Fibroblast of skin of left quadriceps (primary cell): Measurements from ENCODE around the gene ADGRF1.
"Not testable (repeated sequence)": the region's sequence is repeated elsewhere in the genome, so short reads cannot be mapped to it uniquely, and the experiment has no call there.

Experiments used
- DNase-seq, 2 experiments: peaks; one replicate each; pipeline ENCODE4 v3.0.0-alpha.2; 2013; ENCODE audit warnings: low read depth in 2 of 2

Gene ADGRF1

GRCh38 chr6:47061309-47062300, 19.5 kb upstream of the ADGRF1 start:
- no peak for DNase-seq

GRCh38 chr6:47059216-47059885, 17.2 kb upstream of the ADGRF1 start:
- no peak for DNase-seq

DNA sequence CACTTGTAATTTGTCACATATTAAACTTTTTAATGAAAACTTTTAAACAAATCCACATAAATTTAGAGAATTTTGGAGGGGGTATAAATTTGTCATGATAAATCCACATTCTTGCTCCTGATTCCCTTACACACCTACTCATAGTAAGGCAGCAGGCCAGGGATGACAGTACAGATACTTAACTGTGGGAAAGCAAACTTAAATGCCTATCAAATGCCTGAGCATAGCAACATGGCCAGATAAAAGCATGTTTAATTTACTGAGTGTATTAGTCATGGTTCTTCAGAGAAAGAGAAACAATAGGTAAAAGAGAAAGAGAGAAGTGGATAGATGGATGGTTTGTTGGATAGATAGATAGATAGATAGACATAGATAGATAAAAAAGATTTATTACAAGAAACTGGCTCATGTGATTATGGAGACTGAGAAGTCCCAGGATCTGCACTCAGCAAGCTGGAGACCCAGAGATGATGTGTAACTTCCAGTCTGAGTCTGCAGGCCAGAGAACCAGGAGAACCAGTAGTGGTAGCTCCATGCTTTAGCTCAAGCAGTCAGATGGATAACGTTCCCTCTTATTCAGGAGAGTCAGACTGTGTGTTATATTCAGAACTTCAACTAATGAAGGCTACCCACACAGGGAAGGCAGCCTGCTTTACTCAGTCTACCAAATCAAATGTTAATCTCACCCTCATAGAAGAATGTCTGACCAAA, 15.9 kb upstream of the ADGRF1 start:
- no peak for DNase-seq

- DNase-seq, result no peak
Observed at GRCh38 chr6:47056832-47057231, 14.7 kb upstream of the ADGRF1 start.

DNA sequence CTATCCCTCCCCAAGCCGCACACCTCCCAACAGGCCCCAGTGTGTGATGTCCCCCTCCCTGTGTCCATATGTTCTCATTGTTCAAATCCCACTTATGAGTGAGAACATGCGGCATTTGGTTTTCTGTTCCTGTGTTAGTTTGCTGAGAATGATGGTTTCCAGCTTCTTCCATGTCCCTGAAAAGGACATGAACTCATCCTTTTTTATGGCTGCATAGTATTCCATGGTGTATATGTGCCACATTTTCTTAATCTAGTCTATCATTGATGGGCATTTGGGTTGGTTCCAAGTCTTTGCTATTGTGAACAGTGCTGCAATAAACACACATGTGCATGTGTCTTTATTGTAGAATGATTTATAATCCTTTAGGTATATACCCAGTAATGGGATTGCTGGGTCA, 12.2 kb upstream of the ADGRF1 start:
- not testable (repeated sequence) for DNase-seq

GRCh38 chr6:47048638-47049037, 6.5 kb upstream of the ADGRF1 start:
- DNase-seq, result no peak

DNA sequence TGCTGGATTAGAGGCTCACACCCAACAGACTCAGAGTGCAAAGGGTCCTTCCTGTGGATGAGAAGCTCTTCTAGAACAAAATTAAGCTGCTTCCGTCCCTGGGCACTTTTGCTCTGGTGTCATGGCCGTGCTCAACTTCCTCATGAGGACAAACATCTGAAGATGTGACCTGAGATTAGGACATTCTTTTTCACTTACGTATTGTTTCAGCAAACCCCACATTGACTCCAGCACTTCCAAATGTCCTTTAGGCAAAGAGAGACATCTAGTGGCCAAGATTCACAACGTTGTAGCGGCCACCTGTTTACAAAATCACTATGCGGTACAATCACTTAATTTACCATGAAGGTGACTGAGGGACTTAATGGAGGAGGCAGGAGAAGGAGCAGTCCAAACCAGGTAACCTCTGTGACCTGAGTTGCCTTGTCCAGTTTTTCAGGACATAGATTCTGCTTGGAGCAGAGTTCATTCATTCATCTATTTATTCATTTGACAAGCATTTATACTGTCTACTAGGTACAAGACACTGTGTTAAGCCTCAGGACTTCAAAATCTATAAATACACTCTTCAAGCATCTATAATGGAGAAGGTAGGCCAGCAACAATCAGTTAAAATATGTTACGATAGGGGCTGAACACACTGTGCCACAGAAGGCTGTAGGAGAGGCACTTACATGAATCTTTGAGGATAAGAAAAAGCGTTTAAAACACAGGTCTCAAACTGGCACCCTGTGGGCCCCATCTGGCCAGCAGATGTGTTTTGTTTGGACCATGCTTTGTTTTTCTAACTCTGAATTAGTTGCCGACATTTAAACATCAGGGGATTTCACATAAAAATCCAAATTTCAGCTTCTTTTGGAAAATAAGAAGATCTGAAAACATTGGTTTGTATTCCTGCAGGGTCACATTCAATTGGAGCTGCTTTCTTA, 5.6 kb upstream of the ADGRF1 start:
- peak; percentile 31 to 33 for DNase-seq

DNA sequence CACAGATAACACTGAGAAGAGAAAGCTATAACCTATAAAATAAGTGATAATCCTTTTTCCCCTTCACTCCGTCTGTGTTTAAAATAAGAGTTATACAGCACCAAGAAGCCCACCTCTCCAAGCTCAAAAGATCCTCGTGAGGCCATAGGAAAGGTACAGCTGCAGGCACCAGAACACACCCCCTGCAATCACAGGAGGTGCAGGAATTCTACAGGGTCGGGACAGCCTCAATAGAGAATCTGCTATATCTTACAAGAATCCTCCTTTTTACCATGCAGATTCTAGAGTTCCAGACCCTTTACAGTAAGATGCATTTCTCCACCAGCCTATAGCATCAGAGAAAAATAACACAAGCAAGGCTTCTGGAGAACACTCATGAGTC, 5.0 kb upstream of the ADGRF1 start:
- no peak for DNase-seq

DNA sequence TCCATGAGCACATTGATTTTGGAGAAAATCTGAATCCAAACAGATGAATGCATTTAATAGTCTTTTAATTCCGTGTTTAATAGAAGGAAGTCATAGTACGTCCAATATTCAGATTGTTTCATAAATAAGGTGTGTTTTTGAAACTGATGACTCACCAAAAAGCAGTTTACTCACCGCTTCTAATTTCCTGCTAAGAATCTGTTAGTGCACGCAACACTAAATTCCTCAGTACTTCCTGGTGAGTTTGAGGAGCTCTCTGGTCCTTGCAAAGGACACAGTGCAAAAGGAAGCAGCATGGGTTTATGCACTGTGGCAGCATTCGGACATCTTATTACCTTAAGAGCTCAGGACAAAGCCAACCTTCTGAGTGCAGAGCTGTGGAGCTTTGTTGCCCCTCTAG, 2.3 kb upstream of the ADGRF1 start:
- DNase-seq, result no peak

DNA sequence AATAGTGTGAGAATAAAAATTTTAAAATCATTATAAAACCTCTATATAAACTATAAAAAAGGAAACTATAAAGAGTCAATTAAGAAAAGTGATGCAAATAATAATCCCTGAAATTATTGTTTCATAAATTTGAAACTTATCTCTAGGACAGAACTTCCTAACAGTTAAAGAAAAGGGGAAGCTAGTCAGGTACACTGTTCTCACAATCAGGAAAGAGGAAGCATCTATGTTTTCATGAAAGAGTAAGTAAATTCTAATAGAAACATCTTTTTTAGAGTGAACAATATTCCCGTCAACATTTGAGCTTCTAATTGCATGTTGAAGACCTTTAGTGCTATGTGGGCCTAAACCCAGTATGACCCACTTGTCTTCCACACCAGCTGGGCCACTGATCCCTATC, 1.2 kb upstream of the ADGRF1 start:
- no peak for DNase-seq

- DNase-seq, result no peak
Observed at GRCh38 chr6:47041741-47042140, 391 bp downstream of the ADGRF1 start.

DNA sequence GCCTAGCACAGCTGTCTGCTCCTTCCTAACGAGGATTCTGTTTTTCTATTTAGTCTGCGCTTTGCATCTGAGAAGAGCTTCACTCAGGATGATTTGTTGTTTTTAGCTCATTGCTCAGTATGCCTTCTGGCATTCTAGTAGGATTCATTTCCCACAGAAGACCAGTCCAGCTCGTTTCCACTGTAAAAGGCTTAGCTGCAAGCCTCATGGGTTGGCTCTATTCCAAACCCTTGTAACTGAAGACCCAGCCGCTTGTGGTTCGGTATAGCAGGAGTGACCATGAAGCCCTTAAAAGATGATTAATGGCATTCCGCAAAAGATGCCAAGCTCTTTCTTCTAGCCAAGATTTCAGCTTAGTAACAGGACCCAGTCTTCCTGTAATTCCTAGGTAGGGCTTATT, 7.2 kb downstream of the ADGRF1 start:
- peak; percentile 37 to 42 for DNase-seq

- no peak for DNase-seq
Observed at GRCh38 chr6:47034421-47034820, 7.7 kb downstream of the ADGRF1 start.

- DNase-seq, result no peak
Observed at GRCh38 chr6:47032974-47033765, 9.0 kb downstream of the ADGRF1 start.

- no peak for DNase-seq
Observed at GRCh38 chr6:47031656-47032055, 10.5 kb downstream of the ADGRF1 start.

DNA sequence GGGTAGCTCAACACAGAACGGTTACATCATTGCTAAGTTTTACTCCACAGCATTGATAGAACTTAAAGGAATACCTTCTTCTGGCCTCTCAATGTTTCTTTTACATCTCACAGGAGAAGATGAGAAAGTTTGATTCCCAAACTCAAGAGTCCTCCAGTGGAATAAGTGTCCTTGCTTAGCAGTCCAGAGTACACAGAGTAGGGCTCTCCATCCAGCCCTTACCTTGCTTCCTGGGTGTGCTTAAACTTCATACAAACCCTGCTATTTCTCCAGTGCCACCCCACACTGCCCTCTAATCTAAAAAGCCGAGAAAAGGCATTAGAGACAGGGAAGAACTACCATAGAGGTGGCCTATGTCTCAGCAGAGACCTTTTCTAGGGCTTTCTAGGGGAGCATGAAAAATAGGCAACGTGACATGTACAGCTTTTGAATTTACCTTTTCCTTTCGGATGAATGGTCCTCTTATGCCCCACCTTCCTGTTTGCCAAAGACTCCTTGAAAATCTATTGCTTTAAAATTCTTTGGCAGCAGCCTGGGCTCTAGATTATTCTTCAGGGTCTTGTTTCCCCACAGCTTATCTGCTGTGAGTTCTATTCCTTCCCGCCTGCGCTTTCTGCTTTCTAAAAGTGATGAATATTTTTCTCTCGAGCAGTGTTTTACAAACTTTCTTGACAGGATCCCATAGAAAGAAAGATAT, 12.1 kb downstream of the ADGRF1 start:
- DNase-seq, result no peak

DNA sequence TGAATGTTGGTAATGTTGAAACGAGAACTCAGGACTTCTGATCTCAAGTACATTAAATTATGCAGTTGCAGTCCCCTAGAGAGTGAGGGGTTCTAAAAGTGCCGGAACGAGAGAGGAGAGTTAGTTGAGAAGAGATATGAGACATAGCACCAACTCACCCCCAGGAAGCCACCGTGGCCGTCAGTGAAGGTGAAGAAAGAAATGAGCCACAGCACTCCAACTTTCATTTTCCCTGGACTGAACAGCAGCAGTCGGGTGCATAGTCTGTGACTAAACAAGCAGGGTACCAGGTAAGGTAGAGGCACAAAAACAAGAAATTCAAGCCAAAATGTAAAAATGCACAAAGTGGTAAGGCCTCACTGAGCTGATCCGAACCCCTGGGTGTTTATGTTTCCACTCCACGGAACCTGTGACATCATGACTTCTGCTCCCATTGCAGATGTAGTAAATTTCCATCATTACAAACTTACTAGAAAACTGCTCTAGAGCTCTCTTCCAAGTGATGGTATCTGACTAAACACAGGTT, 13.2 kb downstream of the ADGRF1 start:
- DNase-seq, result no peak

GRCh38 chr6:47027315-47027714, 14.8 kb downstream of the ADGRF1 start:
- no peak for DNase-seq

GRCh38 chr6:47026679-47027078, 15.5 kb downstream of the ADGRF1 start:
- DNase-seq, result no peak

DNA sequence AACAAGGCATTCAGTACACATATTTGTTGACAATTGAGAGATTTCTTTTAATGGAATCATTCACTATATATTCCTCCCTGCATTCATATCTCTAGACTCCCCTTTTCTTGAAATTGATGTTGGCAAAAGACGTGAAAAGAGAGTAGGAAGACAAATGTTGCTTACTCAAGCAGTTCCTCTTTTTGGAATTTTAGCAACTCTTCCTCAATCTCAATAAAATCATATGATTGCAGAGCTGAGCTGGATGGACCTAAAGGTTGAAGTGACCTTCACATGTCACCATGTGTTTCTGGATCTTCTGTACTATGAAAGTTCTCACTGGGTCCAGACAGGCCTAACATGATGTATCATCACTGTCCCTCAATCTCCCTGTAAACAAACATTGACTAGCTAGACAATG, 18.6 kb downstream of the ADGRF1 start:
- DNase-seq, result no peak
